SKM-1 (cell line): ENCODE data around the gene RDM1.
"Not testable (repeated sequence)": the region's sequence is repeated elsewhere in the genome, so short reads cannot be mapped to it uniquely, and the experiment has no call there.

Experiments used
- DNase-seq: peaks from one replicate; lab custom pipeline; 2025; ENCODE audit not compliant: unreplicated experiment; lab: John Stamatoyannopoulos, UW

Gene RDM1, protein sequence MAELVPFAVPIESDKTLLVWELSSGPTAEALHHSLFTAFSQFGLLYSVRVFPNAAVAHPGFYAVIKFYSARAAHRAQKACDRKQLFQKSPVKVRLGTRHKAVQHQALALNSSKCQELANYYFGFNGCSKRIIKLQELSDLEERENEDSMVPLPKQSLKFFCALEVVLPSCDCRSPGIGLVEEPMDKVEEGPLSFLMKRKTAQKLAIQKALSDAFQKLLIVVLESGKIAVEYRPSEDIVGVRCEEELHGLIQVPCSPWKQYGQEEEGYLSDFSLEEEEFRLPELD

DNA sequence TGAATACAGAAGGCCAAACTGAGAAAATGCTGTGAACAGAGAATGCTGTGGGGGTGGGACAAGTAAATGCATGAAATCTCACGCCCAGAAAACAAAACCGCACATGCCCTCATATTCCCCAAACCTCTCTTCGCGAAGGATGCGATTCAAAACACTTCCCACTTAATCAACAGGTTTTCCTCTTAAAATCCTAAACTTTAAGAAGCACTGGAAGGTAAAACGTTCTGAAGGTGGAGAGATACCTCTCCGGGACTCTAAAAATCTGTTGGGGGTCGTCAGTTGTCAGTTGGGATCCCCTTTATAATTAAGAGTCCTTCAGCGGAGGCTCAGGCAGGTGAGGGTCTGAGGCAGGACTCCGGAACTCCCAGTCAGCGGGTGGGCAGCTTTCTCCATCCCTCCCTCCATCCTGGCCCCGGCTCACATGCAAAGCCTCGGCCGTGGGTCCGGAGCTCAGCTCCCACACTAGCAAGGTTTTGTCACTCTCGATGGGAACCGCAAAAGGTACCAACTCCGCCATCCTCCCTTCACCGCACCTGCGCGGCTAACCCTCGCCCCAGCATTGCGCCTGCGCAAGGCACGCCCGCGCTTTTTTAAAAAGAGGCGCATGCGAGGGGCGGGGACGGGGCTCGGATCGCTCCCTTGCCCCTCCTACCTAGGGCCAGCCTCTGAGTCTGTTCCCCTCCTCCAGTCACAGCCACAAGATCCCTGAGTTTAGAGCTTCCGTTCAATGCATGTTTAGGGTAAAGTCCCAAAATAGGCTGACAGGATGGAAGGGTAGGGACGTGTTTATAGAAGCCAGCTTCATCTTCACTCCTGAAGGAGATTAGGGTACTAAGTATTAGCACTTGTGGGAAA is at the start of gene RDM1:
Gene RDM1 (minus strand): TSS at position 563 of the 855 bp plus-strand sequence. CDS start 46 bp downstream, at position 517.
- DNase-seq: peak; percentile 65

DNA sequence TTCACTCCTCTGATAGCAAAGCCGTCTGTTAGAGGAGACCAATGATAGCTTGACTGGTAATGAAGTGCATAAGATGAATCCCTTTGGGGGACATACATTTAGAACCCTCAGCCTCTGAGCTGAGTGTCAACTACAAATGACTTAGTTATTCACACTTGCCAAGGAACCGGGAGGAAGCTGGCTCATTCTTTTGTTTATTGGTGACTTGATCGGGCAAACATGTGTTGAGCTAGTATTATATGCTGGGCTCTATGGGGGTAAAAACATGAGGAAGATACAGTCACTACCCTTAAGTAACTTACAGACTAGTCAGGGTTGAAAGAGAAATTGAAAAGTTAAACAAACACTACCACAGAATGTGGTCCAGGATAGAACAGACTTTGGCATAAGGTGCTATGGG is 47.8 kb upstream of the RDM1 start:
- no peak for DNase-seq

DNA sequence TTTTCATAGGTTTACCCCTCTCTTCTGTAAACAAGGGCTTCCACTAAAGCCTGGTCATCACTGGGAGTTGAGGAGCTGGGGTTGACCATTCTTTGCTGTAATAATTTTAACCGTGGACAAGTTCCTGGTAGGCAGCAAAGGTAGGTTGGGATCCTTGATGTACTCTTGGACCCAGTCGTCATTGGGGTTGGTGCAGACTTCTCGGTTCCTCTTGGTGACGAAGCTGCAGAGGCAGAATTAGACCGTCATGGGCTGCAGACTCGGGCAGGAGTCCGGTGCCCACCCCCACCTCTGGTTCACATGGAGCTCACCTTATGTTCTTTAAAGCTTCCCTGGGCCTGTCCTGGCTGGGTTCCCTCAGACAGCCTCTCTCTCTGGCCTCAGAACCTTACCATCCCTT is 46.9 kb upstream of the RDM1 start:
- DNase-seq: no peak

DNA sequence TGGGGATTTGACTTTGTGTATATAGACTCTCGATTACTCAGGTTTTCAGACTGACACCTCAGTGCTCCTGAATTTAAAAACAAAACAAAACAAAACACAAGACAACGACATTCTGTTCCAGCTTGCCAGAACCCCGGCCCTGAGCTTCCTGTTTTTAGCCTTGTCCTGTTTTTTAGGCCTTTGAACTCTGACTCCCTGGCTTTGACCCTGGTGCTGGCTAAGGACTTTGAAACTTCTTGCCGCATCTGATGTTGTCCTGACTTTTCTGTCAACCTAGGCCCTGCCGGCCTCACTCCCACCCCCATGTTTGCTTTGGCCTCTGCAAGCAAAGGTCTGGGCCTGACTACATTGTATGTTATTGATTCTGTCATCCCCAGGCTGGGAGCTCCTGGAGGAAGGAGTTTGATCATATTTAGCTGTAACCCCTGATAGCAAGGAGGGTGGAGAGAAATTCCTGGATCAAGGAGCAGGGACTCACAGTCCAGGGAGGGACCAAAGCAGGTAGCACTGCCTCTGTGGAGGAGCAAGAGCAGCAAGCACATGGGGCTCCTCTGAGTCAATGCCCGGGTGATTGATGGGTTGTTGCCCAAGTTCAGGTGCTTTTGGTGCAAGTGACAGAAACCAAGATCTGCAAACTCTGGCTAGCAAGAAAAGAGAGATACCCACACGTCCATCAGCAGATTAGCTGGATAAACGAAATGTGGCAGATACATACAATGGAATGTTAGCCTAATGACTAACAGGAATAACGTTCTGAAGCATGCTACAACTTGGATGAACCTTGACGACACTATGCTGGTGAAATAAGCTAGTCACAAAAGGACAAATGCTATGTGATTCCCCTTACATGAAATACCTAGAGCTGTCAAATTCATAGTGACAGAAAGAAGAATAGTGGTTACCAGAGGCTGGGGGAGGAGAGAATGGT is 43.0 kb upstream of the RDM1 start:
- no peak for DNase-seq

DNA sequence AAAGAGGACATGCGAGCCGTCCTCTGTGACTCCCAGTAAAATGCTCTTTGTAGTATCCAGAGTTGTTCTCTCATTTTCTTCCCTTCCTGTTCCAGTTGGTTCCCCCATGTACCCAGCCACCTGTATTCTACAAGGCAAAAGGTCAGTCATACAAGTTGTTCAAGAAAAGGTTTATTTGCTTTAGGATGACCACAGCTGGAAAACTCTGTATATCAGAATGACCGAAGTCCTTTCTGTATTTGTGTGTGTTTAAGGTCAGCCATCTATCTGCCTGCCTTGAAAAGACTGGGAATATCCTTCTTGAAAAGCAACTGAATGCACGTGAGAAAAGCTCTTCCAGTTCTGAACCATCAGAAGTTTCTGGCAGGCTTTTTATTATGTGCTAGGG is 42.4 kb upstream of the RDM1 start:
- DNase-seq: no peak

DNA sequence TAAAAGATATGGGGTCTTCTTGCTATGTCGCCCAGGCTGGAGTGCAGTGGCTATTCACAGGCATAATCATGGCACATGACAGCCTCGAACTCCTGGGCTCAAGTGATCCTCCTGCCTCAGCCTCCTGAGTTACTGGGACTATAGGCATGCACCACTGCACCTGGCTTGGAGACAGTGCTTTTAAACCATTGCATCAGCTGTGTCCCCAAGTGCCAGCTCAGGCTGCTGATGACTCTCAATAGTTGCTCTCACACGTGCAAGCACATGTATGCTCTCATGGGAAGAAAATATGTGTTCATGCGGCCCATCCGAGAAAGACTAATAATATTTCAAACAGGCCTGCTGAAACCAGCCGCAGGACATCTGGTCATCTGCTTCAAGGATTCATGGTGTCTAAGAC is 42.0 kb upstream of the RDM1 start:
- DNase-seq: no peak

DNA sequence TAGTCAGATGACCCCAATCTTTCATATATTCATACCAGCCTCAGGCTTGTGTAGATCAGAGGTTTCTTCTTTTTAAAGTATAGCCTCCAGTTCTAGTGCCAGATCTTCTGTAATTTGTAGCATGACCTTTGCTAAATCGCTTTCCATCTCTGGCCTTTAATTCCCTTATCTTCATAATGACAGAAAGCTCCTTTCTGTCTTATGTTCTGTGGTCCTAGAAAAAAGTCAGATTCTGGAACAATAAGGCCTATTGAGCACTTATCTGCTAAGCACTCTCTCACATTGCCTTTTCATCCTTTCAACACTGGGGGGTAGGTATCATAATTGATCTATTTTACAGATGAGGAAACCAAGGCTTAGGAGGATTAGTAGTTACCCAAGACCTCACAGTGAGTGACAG is 41.5 kb upstream of the RDM1 start:
- no peak for DNase-seq

DNA sequence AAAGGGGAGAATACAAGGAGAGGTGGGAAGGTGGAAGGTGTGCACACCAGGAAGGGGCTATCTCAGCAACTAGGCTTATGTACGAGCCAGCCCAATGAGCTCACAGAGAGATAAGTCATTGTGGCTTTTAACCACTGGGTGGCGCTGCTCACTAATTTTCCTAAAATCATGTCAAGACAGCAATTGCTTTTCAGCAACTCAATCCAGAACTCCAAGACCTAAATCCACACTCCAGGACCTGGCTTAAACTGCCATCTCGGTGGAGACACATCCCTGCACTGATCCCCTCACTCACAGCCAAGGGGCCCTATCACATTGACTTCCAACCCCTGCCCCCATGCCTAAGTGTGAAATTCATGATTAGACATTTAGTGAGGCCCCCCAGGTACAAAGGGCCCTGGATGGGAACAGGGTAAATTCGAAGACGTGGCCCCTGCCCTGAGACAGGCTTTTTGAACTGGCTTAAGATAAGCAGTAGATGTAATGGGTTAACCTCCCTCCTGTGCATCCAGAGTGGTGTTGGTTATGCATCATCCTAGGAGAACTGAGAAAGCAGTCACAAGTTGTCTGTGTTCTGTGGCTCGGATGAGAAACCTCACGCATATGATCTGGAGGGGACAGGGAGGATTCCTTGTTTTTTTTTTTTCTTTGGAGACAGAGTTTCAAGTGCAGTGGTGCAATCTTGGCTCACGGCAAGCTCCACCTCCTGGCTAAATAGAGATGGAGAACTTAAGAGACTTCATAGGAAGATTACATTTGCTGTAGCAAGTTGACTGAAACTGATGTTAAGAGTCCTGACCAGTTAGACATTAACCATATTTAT is 39.2 kb upstream of the RDM1 start:
- DNase-seq: peak; percentile 18

DNA sequence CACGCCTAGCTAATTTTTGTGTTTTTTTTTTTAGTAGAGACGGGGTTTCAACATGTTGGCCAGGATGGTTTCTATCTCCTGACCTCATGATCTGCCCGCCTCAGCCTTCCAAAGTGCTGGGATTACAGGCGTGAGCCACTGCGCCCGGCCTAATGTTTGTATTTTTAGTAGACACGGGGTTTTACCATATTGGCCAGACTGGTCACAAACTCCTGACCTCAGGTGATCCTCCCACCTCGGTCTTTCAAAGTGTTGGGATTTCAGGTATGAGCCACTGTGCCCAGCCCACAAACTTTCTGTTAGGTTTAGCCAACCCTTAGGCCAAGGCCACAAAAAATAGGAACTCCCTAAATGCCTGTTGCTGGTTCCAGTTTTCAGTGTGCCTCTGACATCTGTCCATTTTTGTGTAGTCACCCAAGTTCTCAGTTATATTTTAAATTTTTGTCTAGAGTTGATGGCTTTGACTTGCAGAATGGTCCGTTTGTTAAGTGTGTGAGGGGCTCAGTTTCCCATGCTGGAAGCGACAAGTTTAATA is 38.0 kb upstream of the RDM1 start:
- no peak for DNase-seq

DNA sequence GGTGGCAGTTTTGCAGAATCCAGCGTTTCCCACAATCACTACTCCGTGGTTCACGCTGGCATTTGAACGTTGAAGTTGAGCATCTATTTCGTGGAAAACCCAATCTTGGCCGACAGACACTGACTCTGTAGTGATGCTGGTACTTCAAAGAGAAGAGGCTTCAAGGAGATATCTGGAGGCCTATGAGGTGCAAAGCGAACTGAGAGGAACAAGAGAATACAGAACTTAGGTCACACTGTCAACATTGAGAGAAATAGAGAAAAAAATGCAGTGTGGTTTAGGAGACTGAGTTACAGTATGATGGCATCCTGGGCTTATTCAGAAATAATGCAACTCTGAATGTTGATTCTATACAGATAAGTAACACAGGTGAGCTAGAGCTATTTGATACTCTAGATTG is 34.7 kb upstream of the RDM1 start:
- DNase-seq: no peak

DNA sequence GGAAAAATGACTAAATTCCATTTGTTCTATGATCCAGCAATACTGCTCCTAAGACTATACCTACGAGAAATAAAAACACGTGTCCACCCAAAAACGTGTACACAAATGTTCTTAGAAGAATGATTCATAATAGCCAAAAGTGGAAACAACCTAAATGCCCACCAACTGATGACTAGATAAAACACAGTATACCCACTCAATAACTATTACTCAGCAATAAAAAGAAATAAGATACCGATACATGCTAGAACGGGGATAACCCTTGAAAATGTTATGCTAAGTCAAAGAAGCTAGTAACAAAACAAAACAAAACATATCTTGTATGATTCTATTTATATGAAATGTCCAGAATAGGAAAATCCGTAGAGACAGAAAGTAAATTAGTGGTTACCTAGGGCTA is 33.1 kb upstream of the RDM1 start:
- no peak for DNase-seq

DNA sequence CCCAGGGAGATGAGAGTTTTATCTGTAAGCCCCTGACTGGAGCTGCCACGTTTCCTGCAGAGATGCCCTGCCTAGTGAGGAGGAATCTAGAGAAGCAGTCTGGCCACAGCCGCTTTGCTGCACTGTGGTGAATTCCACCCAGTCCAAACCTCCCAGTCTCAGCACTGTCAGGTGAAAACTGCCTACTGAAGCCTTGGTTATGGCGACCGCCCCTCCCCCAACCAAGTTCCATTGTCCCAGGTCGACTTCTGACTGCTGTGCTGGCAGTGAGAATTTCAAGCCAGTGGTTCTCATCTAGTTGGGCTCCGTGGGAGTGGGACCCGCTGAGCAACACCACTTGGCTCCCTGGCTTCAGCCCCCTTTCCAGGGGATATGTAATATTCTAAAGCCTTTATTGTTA is 23.1 kb upstream of the RDM1 start:
- no peak for DNase-seq

DNA sequence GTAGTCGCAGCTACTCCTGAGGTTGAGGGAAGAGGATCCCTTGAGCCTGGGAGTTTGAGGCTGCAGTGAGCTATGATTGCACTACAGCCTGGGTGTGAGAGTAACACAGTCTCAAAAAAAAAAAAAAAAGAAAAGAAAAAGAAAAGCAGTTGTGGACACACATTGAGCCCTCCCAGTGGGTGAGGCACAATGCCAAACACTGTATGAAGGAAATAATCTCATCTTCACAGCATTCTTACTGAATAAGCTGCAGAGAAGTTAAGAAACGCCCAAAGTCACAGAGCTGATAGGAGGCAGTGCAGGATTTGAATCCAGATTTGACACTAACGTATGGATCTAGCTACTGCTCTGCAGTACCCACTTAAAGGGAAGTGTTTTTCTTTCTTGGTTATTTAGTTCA is 18.8 kb upstream of the RDM1 start:
- DNase-seq: no peak

DNA sequence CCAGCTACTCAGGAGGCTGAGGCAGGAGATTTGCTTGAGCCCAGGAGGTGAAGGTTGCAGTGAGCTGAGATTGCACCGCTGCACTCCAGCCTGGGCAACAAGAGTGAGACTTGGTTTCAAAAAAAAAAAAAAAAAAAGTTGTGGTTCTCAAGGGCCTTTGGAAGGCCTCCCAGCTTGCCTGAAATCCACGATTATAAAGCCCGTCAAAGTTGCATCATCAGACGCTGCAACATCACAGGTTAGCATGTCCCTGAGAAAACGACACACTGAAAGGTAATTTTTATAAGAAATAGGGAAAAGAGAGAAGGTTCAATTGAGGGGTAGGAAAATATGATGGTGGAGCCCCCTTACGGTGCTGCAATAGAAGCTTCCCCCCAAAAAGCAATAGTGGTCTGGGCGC is 17.5 kb upstream of the RDM1 start:
- no peak for DNase-seq

DNA sequence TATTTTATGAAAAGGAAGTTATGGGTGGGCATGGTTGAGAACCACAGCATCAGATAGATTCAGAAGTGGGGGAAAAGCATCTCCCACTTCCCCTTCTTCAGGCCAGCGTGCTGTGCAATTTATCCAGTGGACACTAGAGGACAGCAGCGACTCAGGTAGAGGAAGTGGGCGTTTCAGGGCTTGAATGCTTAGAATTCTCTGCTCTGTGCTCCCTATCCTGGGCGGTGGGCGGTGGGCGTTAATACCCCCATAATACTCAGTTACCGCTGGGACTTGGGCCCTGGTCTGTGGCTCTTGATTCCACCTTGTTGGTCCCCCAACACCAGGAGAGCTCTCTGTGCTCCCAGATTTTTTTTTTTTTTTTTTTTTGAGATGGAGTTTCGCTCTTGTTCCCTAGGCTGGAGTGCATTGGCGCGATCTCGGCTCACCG is 16.6 kb upstream of the RDM1 start:
- DNase-seq: peak; percentile 45

DNA sequence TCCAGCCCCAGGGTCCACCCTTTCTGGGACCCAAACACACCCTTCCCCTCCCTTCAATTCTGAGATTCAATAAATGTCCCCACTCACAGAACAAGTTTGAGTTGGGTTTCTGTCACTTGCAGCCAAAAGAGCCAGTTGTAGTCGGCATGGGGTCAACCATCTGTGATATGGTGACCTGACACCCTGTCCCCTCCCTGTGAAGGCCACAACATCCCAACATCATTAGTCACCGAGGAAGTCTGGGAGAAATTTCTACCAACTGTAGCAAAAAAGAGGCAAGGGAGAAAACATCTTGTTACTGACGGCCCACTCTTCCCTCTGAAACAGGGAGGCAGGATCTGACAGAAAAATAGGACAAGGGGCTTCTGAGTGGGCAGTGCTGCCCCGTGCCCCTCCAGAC is 13.6 kb upstream of the RDM1 start:
- DNase-seq: no peak

DNA sequence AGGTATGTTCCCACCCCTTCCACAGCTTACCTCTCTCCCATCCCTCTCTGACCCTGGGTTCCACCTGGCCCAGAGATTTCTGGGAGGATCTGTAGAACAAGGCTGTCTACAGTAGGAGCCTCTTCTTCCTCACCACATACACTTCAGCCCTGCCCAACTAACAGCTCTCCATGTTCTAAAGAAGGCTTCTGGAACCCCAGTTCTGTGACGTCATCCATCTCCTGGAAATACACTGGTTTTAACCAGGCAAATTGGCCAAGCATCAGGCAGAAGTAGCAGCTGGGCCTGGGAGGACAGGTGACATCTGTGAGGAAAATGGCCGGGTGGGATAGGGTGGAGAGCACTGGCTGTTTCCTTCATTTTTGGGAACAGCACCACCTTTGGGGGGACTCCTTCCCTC is 13.0 kb upstream of the RDM1 start, which contains the start of gene LYZL6:
Gene LYZL6 (minus strand): TSS at position 177 of the 400 bp plus-strand sequence. CDS start 4,357 bp downstream, outside the sequence.
- no peak for DNase-seq

DNA sequence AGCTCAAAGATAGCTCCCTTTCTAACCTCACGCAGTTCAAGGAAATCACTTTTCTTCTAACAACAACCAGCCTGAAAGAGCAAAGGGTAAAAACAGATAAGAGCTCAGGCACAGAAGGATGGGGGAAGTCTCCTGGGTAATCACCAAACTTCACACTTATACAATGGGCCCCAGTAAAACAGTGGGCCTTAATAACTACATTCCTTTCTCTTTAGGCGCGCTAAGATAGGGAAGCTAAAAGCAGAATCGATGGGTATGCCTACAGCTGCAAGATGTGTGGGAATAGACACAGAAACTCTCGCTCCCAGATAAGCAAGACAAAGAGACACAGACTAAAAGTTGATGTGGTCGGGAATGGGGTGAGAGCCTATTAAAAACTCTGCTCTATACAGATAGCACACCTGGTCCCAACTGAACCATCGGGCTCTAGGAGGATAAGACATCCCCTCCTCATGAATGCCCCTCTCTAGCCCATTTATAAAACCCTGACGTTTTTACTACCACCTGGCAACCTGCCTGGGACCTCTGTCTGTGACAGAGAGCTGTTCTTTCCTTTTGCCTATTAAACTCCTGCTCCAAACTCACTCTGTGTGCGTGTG is 12.1 kb upstream of the RDM1 start:
- no peak for DNase-seq

DNA sequence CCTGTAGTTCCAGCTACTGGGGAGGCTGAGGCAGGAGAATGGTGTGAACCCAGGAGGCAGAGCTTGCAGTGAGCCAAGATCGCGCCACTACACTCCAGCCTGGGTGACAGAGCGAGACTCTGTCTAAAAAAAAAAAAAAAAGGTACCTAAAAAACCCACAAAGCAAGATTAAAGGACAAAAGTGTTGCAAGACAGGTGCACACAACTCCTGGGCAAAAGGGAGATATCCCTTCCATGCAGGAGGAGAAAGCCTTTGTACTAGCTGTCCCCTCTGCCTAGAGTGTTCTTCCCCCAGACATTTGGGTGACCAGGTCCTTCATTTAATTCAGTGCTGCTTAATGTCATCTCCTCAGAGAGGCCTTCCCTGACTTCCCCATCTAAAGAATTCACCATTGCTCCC is 7.9 kb upstream of the RDM1 start:
- not testable (repeated sequence) for DNase-seq

DNA sequence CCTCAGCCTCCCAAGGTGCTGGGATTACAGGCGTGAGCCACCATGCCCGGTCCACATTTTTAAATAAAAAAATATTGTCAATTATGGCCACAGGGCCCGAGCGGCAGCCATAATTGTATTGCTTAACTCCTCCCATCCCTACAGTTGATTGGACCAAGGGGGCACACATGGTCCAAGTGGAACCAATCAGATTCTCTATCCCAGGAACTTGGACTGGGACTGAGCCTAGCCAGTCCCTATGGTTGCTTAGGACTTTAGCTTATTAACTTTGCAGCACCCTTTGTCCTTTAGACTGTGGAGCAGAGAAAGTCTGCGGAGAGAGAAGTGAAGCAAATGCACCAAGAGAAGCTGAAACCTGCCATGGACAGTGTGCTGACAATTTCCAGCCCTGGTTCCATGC is 5.5 kb upstream of the RDM1 start:
- DNase-seq: no peak
